Measurements from ENCODE around the gene MAPK7.

The MAPK7 gene

GRCh38 chr17:19402171-19402570 lies 23.9 kb downstream of the MAPK7 start:
- DNase-seq, result no peak

- DNase-seq, result no peak
Observed at GRCh38 chr17:19403021-19403420, 24.7 kb downstream of the MAPK7 start.

GRCh38 chr17:19404264-19404663 lies 26.0 kb downstream of the MAPK7 start:
- no peak for DNase-seq

- DNase-seq, result no peak
Observed at GRCh38 chr17:19405114-19405513, 26.8 kb downstream of the MAPK7 start.

- DNase-seq, result no peak
Observed at GRCh38 chr17:19407601-19408345, 29.5 kb downstream of the MAPK7 start.

GRCh38 chr17:19408346-19408710 lies 30.0 kb downstream of the MAPK7 start:
- no peak for DNase-seq

GRCh38 chr17:19409066-19409465 lies 30.8 kb downstream of the MAPK7 start:
- DNase-seq, result no peak

GRCh38 chr17:19409509-19409908 lies 31.2 kb downstream of the MAPK7 start:
- DNase-seq, result no peak

- DNase-seq, result no peak
Observed at GRCh38 chr17:19410091-19410490, 31.8 kb downstream of the MAPK7 start.

- DNase-seq, result no peak
Observed at GRCh38 chr17:19410875-19411620, 32.8 kb downstream of the MAPK7 start, which contains the start of gene RNF112. Gene RNF112, plus strand, starts transcription at chr17:19411232. Its CDS starts 177 bp downstream, at chr17:19411409.

- DNase-seq, result no peak
Observed at GRCh38 chr17:19411631-19412030, 33.3 kb downstream of the MAPK7 start.

- no peak for DNase-seq
Observed at GRCh38 chr17:19412510-19412909, 34.2 kb downstream of the MAPK7 start.

- DNase-seq, result no peak
Observed at GRCh38 chr17:19412984-19413383, 34.7 kb downstream of the MAPK7 start.

- DNase-seq, result no peak
Observed at GRCh38 chr17:19413761-19414160, 35.5 kb downstream of the MAPK7 start.

GRCh38 chr17:19414396-19415280 lies 36.3 kb downstream of the MAPK7 start:
- DNase-seq, result no peak

GRCh38 chr17:19415311-19415710 lies 37.0 kb downstream of the MAPK7 start:
- DNase-seq, result no peak

- no peak for DNase-seq
Observed at GRCh38 chr17:19415806-19416775, 37.8 kb downstream of the MAPK7 start.

GRCh38 chr17:19417611-19418010 lies 39.3 kb downstream of the MAPK7 start:
- DNase-seq, result no peak

- no peak for DNase-seq
Observed at GRCh38 chr17:19418251-19418992, 40.1 kb downstream of the MAPK7 start.

- DNase-seq, result no peak
Observed at GRCh38 chr17:19421219-19421618, 42.9 kb downstream of the MAPK7 start.

GRCh38 chr17:19421926-19422325 lies 43.6 kb downstream of the MAPK7 start:
- no peak for DNase-seq

Data from activated CD8-positive, alpha-beta memory T cell treated with anti-CD3 and anti-CD28 coated beads, Interleukin-2, amount 50 U/mL, for 48 hours (primary cell).